HG03439 (cell line): ENCODE data around the gene SEC22C.

Experiments used
- ATAC-seq: cut with Tn5 transposase; IDR thresholded peaks from one replicate; pipeline ENCODE4 v1.9.1; 2021; ENCODE audit warnings: mild to moderate bottlenecking, moderate library complexity; ENCODE audit not compliant: unreplicated experiment

SEC22C gene

GRCh38 chr3:42515976-42516375, 65.8 kb downstream of the SEC22C start:
- ATAC-seq: no peak

DNA sequence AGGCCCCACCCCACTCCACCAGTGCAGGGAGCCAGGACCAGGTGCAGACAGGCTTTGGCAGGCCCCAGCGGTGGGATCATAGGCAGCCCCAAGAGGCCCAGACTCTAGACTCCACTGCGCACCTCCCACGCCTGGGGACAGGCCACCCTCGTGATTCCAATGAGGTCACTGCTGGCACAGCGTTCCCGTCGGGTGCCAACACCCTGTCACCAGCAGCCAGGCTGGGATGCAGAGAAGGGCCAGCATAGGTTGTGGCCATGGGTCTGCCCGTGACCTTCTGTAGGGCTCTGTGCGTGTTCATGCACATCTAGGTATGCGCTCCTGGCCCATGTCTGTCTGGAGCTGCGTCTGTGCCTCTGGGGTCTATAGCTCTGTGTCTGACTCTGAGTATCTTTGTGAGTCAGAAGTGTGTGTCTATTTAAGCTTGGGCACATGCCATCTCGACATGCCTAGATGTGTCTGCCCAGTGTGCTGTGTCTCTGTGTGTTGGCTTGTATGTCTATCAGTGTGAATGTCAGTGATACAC, 66.3 kb downstream of the SEC22C start:
- ATAC-seq: no peak

DNA sequence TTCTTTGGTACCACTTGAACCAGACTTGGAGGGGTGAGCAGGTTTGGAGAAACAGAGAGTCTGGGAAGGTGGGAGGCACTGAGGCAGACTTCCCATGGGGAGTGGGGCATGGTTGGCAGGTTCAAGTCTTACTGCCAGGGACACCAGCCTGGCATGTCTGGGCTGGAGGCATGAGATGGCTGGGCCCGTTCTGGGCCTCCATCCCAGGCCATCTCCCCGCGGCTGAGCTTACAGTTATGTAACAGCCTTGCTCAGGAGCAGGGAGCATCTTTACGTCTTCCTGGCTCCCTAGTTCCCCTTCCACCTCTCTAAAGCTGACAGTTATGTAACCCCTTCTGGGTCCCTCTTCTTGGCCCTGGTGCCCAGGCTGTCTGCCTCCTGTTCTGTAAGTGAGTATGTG, 66.9 kb downstream of the SEC22C start:
- no peak for ATAC-seq

GRCh38 chr3:42513521-42513920, 68.2 kb downstream of the SEC22C start:
- ATAC-seq: no peak

DNA sequence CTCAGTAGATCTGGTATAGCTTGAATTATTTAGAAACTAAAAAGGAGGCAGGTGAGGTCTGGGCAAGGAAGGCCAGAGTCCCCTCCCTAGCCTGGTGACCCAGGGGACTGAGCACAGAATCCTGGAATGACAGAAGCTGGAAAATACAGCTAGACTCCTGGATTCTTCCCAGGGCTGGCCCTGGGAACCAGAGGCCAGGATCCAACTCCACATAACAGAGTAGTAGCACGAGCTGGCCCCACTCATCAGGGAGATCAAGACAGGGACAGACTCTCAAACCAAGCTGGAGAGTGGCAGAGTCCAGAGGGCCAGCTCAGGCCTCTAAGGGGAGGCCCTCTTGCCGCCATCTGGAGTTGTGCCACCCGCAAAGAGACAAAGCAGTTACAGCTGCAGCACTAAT, 68.6 kb downstream of the SEC22C start:
- no peak for ATAC-seq

GRCh38 chr3:42511736-42512135, 70.0 kb downstream of the SEC22C start:
- ATAC-seq: no peak

DNA sequence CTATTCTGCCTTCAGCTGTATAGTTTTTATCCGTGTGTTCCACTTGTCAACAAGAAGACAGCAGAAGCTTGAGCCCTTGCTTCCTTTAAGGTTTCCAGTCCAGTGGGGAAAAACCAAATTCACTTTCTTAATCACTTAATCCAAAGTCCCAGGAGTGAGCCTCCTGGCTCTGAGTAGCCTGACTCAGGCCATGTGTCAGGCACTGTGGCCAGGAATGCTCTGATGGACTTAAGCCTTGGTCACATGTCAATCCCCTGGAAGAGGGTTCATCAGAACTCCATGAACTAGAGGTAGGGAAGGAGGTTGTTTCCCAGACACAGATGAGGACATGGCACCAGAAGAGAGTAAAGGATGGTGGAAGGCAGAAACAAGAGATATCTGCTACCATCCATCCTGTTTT, 70.6 kb downstream of the SEC22C start:
- no peak for ATAC-seq

DNA sequence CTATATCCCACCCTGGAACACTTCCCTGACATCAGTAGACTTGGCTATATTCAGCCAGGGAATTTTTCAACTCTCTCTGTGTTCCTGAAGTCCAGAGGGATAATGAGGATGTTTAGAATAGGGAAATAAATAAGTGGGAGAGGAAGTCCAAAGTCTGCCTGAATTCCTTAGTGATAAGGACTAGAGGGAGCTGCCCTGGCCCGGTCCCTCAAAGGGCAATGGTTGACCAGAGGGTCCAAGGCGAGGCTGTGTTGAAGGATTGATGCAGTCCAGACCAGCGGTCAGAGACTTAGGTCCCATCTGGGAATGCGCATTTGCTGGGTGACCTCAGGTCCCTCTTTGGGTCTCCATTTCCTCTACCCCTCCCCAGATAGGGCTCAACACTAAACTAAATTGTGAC, 71.4 kb downstream of the SEC22C start:
- no peak for ATAC-seq

DNA sequence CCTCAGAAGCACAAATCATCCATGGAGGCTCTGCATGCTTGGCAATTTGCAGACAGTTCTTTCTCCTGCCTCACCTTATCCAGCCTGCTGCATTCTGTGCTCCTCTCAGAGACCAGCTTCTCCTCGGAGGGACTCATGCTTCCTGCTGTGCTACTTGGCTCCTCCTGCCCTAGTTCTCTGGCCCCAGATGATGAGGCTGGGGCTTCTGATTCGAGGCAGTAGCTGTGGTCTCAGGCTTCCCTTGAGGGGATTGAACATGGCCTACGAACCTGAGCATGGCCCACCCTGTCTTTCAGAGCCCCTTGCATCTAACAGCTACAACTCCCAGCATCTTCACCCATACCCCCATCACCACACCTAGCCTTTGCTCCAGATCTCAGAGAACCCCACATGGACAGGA, 72.7 kb downstream of the SEC22C start:
- ATAC-seq: no peak

GRCh38 chr3:42508562-42508961, 73.2 kb downstream of the SEC22C start:
- ATAC-seq: no peak

- ATAC-seq: no peak
Observed at GRCh38 chr3:42507761-42508335, 73.9 kb downstream of the SEC22C start.

- ATAC-seq: no peak
Observed at GRCh38 chr3:42507252-42507651, 74.5 kb downstream of the SEC22C start.

- no peak for ATAC-seq
Observed at GRCh38 chr3:42505849-42506410, 75.8 kb downstream of the SEC22C start.

- no peak for ATAC-seq
Observed at GRCh38 chr3:42505128-42505848, 76.5 kb downstream of the SEC22C start.

DNA sequence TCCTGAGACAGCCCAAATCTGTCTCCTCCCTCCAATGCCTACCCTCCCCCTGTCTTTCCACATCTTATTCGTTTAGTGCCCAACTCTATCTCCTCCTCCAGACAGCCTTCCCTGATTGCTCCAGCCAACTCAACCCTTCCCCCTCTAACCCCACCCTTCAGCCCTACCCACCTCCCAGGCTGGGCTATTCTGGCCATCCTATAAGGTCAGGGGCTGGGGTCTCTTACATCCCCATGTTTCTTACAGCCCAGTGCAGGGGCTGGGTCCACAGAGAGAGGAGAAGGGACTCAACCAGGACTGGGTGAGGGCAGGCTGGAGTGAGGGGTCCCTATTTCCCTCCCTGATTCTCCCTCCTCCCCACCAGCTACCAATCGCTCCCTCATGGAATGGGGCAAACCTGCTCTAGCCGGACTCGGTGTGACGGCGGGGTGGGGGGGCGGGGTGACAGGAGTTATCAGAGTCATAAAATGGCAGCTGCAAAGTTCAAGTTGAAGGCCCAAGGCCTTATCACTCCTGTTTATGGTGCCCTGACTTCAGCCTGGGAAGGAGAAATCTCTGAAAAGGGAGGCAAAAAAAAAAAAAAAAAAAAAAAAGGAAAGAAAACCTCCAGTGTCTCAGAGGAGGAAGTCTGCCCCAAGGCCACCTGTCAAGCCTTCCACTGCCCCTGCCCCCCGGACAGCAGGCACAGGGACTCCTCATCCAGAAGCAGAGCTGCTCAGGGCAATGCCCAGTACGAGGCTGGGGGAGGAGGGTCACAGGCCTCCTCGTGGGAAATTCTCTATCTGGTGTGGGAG, 77.2 kb downstream of the SEC22C start:
- no peak for ATAC-seq

DNA sequence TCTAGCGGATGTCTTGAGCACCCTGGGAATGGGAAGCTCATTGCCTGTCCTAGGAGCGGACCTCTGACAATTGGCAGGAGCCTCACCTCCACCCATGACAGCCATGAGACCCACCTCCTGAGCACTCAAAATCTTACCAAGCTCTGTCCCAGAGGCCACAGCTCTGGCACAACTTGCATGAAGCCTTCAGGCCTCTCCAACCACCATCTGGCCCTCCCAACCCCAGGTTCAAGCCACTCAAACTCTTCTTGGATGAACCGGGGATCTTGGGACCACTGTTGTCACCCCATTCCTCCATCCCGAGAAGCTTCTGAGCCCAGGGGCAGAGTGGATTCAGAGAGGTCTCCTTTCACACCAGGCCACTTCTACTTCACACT, 77.8 kb downstream of the SEC22C start:
- no peak for ATAC-seq

DNA sequence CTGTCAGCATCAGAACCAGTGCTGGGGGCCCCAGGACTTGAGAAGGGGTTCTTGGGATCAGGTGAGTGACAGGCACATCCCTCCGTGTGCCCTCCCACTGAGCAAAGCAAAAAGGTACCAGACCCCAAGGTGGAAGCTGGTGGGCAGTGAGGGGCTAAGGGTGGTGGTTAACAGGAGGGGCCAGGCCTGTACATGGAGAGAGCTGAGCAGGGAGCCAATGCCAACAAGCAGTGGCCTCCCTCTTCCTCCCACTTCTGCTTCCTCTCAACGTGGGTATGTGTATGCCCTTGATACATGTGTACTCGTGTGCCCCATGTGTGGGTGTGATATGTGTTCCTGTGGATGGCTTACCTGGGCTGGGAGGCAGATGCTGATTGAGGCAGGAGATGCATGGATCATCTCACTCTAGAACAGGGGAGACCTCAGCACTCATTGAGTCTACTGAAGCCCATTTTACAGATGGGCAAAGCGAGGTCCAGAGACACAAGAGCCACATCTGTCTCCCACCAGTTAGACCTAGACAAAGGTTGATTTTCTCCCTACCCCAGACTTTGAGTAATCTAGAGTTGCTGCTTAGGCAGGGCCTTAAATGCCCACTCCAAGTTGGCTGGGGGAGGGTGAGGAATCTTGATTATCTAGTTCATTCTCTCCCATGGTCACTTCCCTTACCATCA, 78.4 kb downstream of the SEC22C start:
- no peak for ATAC-seq

- ATAC-seq: peak; percentile 94
Observed at GRCh38 chr3:42502429-42503250, 79.1 kb downstream of the SEC22C start, which contains the start of gene VIPR1. TSS of gene VIPR1 (plus strand) at chr3:42502643. CDS start at chr3:42502736, 93 bp downstream.

- ATAC-seq: peak; percentile 29
Observed at GRCh38 chr3:42501681-42502428, 79.9 kb downstream of the SEC22C start.
